ENCODE results near the gene PDIA5. TPM values are rescaled to one million over a fixed set of nuclear protein-coding genes. Genes with fewer than 3 reads are reported as not detected.

Gene PDIA5
- total and polyA plus RNA-seq, 9 donors = 11.2 to 58.3 (median 24.3) TPM

GRCh38 chr3:123134671-123135070, 67.8 kb downstream of the PDIA5 start:
- no peak for TF ChIP-seq POLR2A (IDR thresholded peaks at IDR 0.05)
- TF ChIP-seq CTCF (IDR thresholded peaks at IDR 0.05) = no peak
- TF ChIP-seq EP300 (IDR thresholded peaks at IDR 0.05) = no peak
- Histone ChIP-seq H3K27ac (no peak overlapping the region), H3K9me3 (no peaks in the 10 kb centered on the region), H3K27me3 (no peaks in the 10 kb centered on the region), H3K36me3 (no peaks in the 10 kb centered on the region), H3K4me3 (no peak overlapping the region), H3K4me1 (ENCODE audit: insufficient read depth) (no peaks in the 10 kb centered on the region)
- intact Hi-C loops (cut with DNase I) = no loop called here
- 83 to 85% (median 84%) methylated on average over 10 of the region's 10 CpGs for WGBS, 3 donors
- DNase-seq = no peak

GRCh38 chr3:123137001-123137400, 70.2 kb downstream of the PDIA5 start:
- TF ChIP-seq EP300 (IDR thresholded peaks at IDR 0.05) (no peak), CTCF (IDR thresholded peaks at IDR 0.05) (no peak), POLR2A (IDR thresholded peaks at IDR 0.05) (no peak)
- WGBS, 3 donors = 94 to 99% (median 98%) methylated on average over 2 of the region's 2 CpGs
- Histone ChIP-seq H3K4me1 (ENCODE audit: insufficient read depth) (no peaks in the 10 kb centered on the region), H3K36me3 (no peaks in the 10 kb centered on the region), H3K9me3 (no peaks in the 10 kb centered on the region), H3K27me3 (no peaks in the 10 kb centered on the region), H3K4me3 (no peak overlapping the region), H3K27ac (no peak overlapping the region)
- no peak for DNase-seq
- intact Hi-C loops (cut with DNase I) = no loop called here

GRCh38 chr3:123138839-123139444, 72.1 kb downstream of the PDIA5 start:
- TF ChIP-seq POLR2A (IDR thresholded peaks at IDR 0.05) (no peak), EP300 (IDR thresholded peaks at IDR 0.05) (no peak)
- Histone ChIP-seq H3K27me3 (no peaks in the 10 kb centered on the region), H3K27ac (no peak overlapping the region), H3K36me3 (no peaks in the 10 kb centered on the region), H3K9me3 (no peaks in the 10 kb centered on the region), H3K4me3 (no peak overlapping the region), H3K4me1 (ENCODE audit: insufficient read depth) (peaks cover 2% of the 10 kb centered on the region)
- 59 to 86% (median 75%) methylated on average over 8 of the region's 8 CpGs for WGBS, 3 donors
- intact Hi-C loops (cut with DNase I) = no loop called here
- DNase-seq = no peak

- H3K36me3 ChIP-seq = no peaks in the 10 kb centered on the region
- no peak overlapping the region for H3K4me3 ChIP-seq
- no peaks in the 10 kb centered on the region for H3K27me3 ChIP-seq
- H3K27ac ChIP-seq = no peak overlapping the region
- TF ChIP-seq EP300 (IDR thresholded peaks at IDR 0.05) = no peak
- no peaks in the 10 kb centered on the region for H3K9me3 ChIP-seq
- 65 to 69% (median 67%) methylated on average over 5 of the region's 5 CpGs for WGBS, 3 donors
- DNase-seq = no peak
- intact Hi-C loops (cut with DNase I) = no loop called here
- peaks cover 2% of the 10 kb centered on the region for H3K4me1 ChIP-seq (ENCODE audit: insufficient read depth)
Observed at GRCh38 chr3:123139522-123139921, 72.7 kb downstream of the PDIA5 start.

GRCh38 chr3:123140550-123140949, 73.7 kb downstream of the PDIA5 start:
- no peak overlapping the region for H3K27ac ChIP-seq
- TF ChIP-seq EP300 (IDR thresholded peaks at IDR 0.05) (no peak), CTCF (IDR thresholded peaks at IDR 0.05) (no peak), POLR2A (IDR thresholded peaks at IDR 0.05) (no peak)
- H3K4me3 ChIP-seq = no peak overlapping the region
- no peak for DNase-seq
- 84 to 89% (median 85%) methylated on average over 9 of the region's 9 CpGs for WGBS, 3 donors
- no peaks in the 10 kb centered on the region for H3K36me3 ChIP-seq
- H3K4me1 ChIP-seq (ENCODE audit: insufficient read depth) = peaks cover 2% of the 10 kb centered on the region
- no peaks in the 10 kb centered on the region for H3K27me3 ChIP-seq
- H3K9me3 ChIP-seq = no peaks in the 10 kb centered on the region
- intact Hi-C loops (cut with DNase I) = no loop called here
